Right renal pelvis (tissue), 4 donors: Measurements from ENCODE around the gene MACROD2. TPM values are rescaled to one million over a fixed set of nuclear protein-coding genes. Genes with fewer than 3 reads are reported as not detected.
A peak's percentile ranks its signal among the peaks of the same experiment; 100 is the strongest.

Source experiments
- DNase-seq, 4 donors: peaks; one replicate each; pipeline ENCODE4 v3.0.0-alpha.2; 2013; ENCODE audit warnings: low read depth in 4 of 4, low spot score in 3 of 4, missing footprints in 1 of 4
- polyA plus RNA-seq, 4 donors: library from polyadenylated mRNA; unstranded; fragments of 120-200 nt; gene quantifications; one replicate each; pipeline ENCODE4 v1.2.1, GENCODE V29; 2013; ENCODE audit not compliant: insufficient read length in 4 of 4

MACROD2 gene
- polyA plus RNA-seq, 4 donors, result 12.4 to 14.4 (median 13.6) TPM

DNA sequence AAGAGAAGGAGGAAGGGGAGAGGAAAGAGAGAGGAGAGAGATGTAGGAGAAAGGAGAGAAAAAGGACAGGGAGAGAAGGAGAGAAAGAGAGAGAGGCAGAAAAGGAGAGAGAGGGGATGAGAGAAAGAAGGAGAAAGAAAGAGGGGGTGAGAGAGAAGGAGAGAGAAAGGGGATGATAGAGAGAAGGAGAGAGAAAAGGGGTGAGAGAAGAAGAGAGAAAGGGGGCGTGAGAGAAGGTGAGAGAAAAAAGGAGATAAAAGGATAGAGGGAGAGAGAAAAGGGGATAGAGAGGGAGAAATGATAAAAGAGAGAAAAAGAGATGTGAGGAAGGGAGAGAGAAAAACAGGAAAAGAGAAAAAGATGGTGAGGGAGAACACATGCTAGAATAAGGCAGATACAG, 1644.5 kb downstream of the MACROD2 start:
- DNase-seq, result no peak

DNA sequence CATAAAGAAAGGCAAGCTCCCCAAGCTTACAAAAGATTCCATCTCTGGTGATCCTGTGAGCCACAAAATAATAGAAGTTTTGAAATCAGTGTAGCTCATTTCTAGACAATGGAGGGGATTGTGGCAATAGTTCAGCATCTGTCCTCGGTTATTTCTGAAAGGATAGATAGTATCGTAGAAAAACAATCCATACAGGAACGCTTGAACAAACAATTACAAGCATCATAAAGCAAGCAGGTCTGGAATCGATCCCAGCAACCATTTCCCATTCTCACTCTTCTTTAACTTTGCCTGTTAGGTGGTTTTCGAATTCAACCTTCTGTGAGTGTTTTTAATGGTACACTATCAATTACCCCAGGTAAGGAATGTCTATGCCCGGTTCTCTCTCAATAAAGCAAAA, 1646.8 kb downstream of the MACROD2 start:
- DNase-seq, result no peak

DNA sequence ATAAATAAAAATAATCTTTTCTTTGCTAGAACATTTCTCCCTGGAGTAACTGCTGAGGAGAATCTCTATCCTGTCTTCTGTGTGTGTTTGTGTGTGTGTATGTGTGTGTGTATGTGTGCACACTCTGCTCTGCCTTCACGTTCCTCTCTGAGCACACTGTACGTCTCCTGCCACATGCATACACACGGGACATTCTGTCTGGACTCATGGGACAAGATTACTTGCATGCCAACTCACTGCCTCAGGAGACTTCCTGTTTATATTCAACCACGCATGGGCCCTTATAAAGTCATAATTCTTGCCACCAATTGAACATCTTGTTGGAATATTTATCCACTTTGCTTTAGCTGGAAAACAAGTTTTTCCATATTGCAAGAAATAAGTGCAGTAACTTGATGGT, 1647.4 kb downstream of the MACROD2 start:
- DNase-seq, result no peak

DNA sequence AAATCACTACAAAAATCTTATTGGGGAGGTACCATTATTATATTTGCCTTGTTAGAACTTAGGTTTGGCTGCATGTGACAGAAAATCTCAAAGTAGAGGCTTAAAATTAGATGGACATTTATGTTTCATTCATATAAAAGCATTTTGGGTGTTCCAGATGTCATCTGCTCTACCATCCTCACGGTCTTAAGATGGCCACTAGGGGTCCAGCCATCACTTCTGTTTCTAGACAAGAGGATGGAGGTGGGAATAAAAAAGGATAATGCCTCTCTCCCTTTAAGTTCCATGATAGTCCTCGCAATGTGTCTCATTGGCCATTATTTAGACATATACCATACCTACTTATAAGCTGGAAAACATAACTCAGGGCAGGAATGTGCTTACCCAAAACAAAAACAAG, 1648.4 kb downstream of the MACROD2 start:
- DNase-seq, result no peak

DNA sequence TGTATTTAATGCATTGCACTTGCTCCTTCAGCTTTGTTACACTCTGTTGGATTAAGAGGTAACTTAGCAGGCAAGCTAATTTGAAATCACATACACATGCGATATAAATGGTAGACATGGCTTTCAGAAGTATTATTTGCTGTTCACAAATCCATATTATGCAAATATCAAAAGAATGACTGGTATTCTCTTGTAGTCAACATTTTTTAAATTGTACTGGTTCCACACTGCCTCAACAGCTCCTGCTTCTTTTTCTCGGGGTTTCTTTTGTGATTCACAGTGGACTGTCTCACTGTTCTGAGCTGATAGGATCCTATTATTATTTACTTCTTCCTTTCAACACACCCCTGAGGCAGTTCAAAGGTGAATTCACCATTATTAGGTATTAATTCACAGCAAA, 1650.5 kb downstream of the MACROD2 start:
- DNase-seq, result no peak

DNA sequence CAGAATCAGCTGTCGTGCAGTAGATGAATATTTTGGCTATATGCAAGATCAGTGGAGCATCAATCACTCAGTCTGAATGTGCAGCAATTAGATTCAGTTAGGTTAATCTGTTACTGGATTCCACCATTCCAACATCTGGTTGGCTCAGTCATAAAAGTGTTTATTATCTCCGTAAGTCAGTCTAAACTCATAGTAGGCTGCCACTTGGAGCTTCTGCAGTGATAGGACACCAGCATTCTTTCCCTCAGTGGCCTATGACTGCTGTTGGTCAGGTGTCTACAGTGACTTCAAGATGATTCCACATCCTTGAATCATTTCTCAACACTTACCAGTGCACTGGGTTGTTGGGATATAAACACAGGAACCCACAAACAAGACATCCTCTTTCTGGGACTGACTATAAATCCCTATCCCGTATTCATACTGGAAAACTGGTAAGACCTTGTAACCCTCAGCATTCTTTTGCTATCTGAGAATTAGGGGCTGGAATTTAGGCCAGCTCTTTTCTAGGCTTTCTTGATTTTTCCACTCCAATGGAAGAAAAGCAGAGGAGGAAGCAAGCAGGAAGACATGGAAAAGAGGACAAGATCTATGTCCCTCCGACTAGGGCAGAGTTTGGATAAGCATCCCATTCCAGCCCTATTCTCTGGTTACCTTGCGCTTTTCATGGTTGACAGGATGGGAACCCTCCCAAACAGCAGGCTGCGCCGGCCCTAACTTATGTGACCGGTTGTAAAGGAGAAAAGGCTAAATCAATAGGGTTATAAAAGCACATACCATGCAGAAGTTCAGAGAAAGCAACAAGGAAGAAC, 1658.3 kb downstream of the MACROD2 start:
- no peak for DNase-seq

DNA sequence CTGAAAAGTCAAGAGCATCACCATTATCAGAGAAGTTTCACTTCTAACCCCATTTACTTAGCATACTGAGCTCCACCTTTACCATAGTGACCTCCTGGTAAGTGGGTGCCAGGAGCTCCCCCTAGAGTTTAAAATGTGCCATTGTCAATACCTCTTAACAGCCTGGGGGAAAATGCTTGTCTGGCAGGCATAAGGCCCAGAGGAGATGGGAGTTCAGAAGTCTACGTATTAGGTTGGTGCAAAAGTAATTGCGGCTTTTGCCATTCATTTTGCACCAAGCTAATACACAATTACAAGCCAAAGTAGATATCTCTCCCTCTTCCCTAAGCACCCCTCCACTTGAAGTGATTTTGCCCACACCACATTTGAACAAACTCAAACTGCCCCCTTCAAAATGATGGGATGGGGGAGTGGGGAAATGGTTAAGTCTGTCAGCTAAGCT, 1658.9 kb downstream of the MACROD2 start:
- DNase-seq, result no peak

DNA sequence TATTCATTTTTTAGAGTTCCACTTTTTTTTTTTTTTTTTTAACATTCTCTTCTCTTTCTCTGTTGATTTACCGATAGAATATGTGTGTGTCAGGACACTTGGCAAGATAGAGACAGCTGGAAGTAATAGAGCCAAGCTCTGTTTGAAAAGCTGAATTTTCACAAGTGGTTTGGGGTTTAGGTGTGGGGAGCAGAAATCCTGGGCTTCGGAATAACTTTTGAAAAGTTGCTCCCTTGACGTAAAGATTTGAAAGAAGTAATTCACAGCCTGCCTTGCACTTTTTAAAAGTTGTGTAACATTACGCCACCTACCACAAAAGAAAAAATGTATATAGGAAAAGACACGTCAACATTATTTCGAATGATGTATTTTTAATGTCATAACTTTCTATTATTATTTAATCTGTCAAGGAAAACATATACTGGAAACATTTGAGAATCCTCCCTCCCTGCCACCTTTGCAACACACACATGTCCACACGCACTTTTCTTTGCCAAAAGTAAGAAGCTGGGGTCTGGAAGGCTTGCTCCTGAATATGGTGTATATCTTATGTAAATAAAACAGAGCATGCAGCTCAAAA, 1660.1 kb downstream of the MACROD2 start:
- no peak for DNase-seq

DNA sequence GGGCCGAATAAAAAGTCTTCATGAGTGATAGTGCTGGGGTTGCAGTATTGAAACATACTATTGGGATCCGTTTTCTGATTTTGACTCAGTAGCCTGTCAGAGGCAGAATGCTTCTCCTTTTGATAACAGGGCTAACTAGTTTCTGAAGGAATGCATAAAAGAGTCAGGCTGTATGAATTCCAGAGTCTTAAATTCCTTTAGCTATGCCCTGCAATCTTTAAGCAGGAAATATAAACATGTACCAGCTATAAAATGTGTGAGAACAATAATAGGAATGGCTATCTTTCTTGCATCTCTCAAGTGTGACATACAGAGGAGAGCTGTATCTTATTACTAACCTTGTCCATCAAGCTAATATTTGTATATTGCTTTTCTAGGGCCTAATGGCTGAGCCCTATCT, 1660.8 kb downstream of the MACROD2 start:
- DNase-seq, result no peak

DNA sequence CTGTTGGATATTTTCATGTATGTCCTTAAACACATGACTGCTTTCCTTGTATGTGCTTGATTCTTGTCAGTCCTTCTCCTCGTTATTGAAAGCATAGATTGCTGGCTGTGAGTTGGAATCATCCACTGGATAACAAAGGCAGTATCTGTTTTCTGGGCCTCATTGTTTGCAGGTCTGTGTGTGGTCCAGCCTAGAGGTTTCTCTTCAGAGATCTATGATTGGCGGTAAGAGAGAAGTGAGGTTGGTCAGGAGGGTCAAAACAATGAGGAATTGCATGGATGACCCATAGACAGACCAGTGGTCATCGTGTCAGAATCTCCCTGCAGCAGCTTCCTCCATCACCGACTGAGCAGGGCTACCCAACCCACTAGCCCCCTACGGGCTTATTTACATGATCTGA, 1663.0 kb downstream of the MACROD2 start:
- DNase-seq, result no peak

DNA sequence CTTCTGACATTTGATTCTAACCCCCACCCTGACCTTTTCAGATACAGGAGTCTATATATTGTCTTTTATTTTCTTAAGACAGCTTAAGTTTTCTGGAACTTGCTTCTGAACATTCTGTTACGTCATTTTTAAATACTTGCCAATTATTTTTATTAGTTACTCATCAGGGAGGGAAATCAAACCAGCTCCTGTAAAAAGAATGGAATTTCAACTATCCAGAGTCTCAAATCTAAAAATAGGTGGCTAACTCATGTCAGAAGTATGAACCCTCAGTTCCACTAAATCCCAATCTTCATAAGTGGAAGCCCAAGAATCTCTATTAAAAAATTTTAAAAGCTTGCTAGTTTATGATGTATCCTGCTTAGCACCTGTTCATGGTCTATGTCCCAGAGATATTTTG, 1677.9 kb downstream of the MACROD2 start:
- DNase-seq, result no peak

DNA sequence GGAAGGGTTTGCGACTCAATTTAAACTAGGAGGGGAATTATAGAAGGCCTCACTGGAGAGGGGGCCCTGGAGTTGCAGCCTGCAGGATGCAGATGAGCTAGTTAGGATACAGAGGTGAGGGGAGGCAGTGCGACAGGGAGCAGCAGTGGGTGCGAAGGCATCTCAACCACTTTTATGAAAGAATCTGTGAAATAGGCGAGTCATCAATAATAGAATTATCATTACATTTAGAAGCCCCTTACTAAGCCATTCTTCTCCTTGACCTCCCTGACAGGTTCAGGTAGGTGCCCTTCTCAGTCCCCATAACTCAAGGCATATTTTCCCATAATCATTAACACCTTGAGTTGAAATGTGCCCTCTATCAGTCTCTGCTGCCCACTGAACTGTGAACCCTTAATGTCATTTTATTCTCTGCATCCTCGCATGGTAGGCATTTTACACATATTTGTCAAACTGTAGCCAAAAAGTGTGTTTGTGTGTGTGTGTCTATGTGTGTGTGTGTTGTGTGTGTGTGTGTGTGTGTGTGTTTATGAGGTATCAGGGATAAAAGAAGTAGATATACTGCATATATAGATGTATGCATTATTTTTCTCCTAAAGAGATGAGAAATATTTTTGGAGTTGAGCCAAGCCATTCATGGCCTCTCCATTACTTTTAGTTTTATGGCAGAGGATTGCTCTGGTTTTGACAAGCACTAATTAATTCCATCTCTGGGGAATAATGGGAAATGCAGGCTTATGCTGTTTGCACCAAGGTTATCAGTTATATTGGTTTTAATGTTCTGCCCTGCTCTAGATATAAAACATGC, 1679.1 kb downstream of the MACROD2 start:
- DNase-seq, result peak in 2 of 4 donors; percentile 38 to 58

DNA sequence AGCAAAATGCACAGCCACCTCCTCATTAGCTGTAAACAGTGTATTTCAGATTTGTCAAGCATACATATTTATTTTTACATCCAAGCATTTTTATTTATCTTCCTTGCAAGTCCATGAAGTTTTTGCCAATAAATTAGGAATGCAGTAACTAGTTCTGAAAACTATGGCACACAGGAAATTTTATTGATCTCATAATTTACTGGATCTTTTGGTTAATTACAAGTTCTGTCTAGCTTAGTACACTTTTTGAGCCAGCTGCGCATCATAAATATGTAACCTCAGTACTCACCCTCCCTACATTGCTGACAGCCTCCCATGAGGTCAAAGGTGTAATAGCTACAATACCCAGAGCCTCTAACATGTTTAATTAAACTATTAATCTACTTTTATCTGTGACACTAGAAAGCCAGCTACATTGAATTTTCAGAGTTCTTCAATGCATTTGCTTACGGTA, 1679.8 kb downstream of the MACROD2 start:
- DNase-seq, result peak in 2 of 4 donors; percentile 41 to 53

DNA sequence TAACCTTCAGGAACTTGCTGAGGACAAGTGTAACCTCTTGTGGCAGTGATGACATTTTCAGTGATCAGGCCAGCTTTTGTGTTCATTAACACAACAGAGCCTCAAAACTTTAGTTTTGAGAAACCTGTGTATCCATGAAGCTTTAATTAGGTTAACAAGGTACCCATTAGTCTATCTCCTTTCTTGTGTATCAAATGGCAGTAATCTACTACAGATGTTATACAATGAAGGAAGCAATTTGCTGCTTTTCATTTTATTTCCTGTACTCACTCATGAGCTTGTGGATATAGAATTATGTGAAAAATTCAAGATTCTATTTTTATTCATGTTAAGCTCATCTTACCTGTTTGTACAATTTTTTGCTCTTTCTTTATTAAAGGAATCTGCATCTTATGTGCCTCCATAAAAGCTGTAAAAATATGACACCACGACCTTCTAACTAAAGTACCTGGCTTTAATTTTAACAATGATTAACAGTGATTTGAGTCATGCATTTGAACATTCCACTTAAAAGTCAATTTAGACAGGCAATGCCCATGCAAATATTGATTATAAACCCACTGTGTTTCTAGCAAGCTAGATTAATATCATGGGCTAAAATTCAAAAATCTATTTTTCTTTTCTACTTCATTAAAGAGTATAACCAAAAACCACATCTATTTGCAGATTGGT, 1680.6 kb downstream of the MACROD2 start:
- no peak for DNase-seq

DNA sequence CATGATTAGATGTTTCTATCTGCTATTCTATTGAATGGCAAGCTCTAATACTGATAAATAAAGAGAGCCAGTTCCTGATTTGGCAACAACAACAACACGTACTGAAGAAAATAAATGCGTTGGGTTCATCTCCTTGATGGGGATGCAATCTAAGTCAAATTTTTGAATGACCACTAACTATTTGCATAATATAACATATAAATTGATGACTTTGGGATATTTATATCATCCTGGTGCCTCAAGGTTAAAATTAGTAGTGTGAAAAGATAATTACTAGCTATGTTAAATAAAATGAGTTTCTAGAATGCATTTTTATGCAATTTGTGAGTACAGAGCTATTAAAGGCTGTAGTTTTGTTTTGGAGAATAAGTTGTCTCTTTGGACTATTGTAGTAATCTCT, 1681.5 kb downstream of the MACROD2 start:
- no peak for DNase-seq

DNA sequence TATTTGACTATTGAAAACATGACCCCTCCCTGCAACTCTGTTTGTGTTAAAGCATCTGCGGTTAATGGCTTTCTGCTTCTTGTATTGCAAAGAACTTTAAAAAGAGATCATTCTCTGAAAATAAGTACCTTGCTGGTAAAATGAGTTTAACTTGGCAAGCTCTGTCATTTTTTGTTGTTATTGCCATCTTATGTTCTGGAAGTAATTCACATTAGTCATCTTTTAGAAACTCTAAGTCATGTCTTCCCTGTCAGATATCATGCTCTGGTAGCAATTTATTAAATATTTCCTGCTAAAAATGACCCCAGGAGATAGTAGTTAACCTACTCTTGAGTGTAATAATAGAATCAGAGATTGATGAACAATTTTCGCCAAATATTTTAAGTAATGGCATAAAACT, 1687.4 kb downstream of the MACROD2 start:
- DNase-seq, result no peak

DNA sequence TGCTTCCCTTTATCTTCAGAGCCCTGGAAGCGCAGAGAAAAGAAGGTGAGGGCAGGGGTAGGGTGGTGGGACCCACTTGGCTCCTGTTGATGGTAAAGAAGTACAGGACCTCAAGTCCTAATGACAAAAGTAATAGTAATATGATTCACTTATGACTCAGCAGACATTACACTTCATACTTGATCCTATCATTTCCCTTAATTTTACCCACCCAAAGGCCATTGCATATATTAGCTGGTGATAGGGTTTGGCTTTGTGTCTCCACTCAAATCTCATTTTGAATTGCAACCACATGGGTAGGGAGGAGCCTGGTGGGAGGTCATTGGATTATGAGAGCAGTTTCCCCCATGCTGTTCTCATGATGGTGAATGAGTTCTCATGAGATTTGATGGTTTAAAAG, 1697.3 kb downstream of the MACROD2 start:
- no peak for DNase-seq

DNA sequence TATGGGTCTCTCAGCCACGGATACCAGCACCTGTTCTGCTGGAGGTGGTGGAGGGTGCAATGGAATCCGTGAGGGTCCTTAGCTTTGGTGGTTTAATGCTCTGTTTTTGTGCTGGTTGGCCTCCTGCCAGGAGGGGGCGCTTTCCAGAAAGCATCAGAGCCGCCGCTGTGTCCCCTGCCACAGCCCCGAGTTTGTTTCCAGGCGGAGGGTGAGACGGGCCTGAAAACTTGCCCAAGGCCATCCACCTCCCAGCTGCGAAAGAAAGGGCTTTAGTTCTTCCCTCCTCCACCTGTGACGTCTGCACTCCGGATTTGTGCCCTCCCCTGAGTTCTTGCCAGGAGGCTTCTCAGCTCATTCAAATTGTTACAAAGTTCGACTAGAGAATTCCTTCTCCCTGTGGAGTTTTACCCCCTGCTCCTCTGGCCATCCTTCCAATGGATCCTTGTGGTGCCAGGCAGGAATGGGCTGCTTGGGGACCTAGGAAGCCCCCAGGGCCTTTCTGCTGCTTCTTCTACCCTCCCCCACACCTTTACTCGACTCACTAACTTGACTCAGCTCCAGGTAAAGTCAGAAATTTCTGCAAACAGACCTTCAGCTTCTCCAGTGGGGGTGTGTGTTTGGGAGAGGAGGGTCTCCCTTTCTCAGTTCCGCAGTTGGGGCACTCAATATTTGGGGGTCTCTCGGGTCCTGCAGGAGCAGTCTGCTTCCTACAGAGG, 1704.3 kb downstream of the MACROD2 start:
- no peak for DNase-seq

DNA sequence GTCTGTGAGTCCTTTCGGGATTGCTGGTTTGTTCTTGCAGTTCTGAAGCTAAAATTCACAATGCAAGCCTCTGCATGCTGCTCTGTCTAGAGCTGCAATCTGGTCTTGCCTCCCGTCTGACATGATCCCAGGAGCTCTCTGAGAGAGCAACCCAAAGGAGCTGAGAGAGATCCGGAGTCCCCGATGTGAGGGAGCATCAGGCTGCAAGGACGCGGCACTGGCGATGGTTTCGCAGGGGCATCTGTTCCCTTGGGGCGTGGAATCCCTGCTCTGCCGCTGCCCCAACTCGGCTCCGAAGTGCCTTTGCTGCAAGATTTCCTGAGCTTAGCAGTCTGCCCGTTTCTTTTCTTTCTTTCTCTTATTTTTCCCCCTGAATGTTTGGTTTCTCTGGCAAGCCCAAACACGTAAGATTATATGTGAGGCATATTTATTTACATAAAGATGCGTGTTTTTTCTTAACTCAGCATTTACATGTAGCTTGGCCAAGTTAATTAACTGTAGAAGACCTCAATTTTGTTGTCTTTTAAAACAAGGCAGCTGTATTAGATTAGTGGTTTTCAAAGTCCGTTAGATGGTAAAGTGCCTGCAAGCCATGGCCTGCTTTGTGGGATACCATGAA, 1704.9 kb downstream of the MACROD2 start:
- DNase-seq, result no peak

DNA sequence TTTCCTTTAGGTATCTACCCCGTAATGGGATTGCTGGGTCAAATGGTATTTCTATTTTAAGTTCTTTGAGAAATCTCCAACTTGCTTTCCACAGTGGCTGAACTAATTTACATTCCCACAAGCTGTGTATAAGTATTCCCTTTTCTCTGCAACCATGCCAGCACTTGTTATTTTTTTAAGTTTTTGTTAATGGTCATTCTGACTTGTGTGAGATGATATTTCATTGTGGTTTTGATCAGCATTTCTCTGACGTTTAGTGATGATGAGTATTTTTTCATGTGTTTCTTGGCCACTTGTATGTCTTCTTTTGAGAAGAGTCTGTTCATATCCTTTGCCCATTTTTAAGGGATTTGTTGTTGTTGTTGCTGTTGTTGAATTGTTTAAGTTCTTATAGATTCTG, 1706.8 kb downstream of the MACROD2 start:
- DNase-seq, result no peak
